SJSA1 (cell line): Measurements from ENCODE around the gene POU2F3. TPM values are rescaled to one million over a fixed set of nuclear protein-coding genes. Genes with fewer than 3 reads are reported as not detected.

ENCODE experiments used
- DNase-seq, 2 experiments: peaks; one replicate each; pipeline ENCODE4 v3.0.0-alpha.2; 2015 to 2020; ENCODE audit warnings: low spot score in 2 of 2, low read depth in 1 of 2
- H3K27ac ChIP-seq: fragments of 250-450 bp; sonication (Bioruptor Pico); 2 replicates; pipeline ENCODE4 v1.5.1; 2020; ENCODE audit warnings: mild to moderate bottlenecking, moderate library complexity
- H3K27me3 ChIP-seq: fragments of 250-450 bp; sonication (Bioruptor Pico); replicated peaks from 2 replicates; pipeline ENCODE4 v1.5.1; 2020; ENCODE audit warnings: mild to moderate bottlenecking, moderate library complexity
- H3K36me3 ChIP-seq: fragments of 250-450 bp; sonication (Bioruptor Pico); 2 replicates; pipeline ENCODE4 v1.5.1; 2020; ENCODE audit warnings: mild to moderate bottlenecking
- H3K4me1 ChIP-seq: fragments of 250-450 bp; sonication (Bioruptor Pico); replicated peaks from 2 replicates; pipeline ENCODE4 v1.6.1; 2021; ENCODE audit warnings: mild to moderate bottlenecking
- H3K4me3 ChIP-seq: fragments of 250-450 bp; sonication (Bioruptor Pico); 2 replicates; pipeline ENCODE4 v1.5.1; 2020; ENCODE audit warnings: mild to moderate bottlenecking
- H3K9me3 ChIP-seq: fragments of 250-450 bp; sonication (Bioruptor Pico); replicated peaks from 2 replicates; pipeline ENCODE4 v1.5.1; 2020; ENCODE audit warnings: mild to moderate bottlenecking
- total RNA-seq: library from RNA; depleted of rRNA; stranded (reverse); fragments of >200 nt; shearing (Covaris generic); gene quantifications from 2 replicates; pipeline ENCODE4 v1.2.3, GENCODE V29; 2014; rRNA removed

Gene POU2F3
- not detected in 2 replicates for total RNA-seq

GRCh38 chr11:120239713-120240640 is at the start of gene POU2F3:
POU2F3 (plus strand) TSS chr11:120240140; CDS start chr11:120240344, 204 bp downstream.
- Histone ChIP-seq H3K27me3 (no peaks in the 10 kb centered on the region; the same call in 1 of the 2 replicates), H3K9me3 (no peaks in the 10 kb centered on the region), H3K4me1 (no peaks in the 10 kb centered on the region), H3K4me3 (no peak within 1 kb of the TSS), H3K36me3 (no peaks in the 10 kb centered on the region), H3K27ac (no peak within 1 kb of the TSS)
- DNase-seq, result no peak

GRCh38 chr11:120191058-120191457 is 48.9 kb upstream of the POU2F3 start:
- Histone ChIP-seq H3K27me3 (no peaks in the 10 kb centered on the region), H3K36me3 (no peaks in the 10 kb centered on the region), H3K4me3 (no peak overlapping the region), H3K9me3 (no peaks in the 10 kb centered on the region), H3K4me1 (peaks cover 12% of the 10 kb centered on the region), H3K27ac (no peak overlapping the region)
- no peak for DNase-seq

- Histone ChIP-seq H3K4me1 (no peaks in the 10 kb centered on the region), H3K27ac (no peak overlapping the region), H3K36me3 (no peaks in the 10 kb centered on the region), H3K9me3 (no peaks in the 10 kb centered on the region), H3K4me3 (no peak overlapping the region), H3K27me3 (no peaks in the 10 kb centered on the region)
- no peak for DNase-seq
These were observed 46.9 kb upstream of the POU2F3 start for GRCh38 chr11:120192831-120193625.

- Histone ChIP-seq H3K4me1 (no peaks in the 10 kb centered on the region), H3K9me3 (no peaks in the 10 kb centered on the region), H3K27me3 (no peaks in the 10 kb centered on the region)
These were observed 45.8 kb upstream of the POU2F3 start for GRCh38 chr11:120194166-120194565.

GRCh38 chr11:120195601-120196320 is 44.2 kb upstream of the POU2F3 start:
- no peak overlapping the region for H3K27ac ChIP-seq
- H3K27me3 ChIP-seq, result no peaks in the 10 kb centered on the region
- DNase-seq, result no peak

More at GRCh38 chr11:120194166-120194565, 45.8 kb upstream of the POU2F3 start:
- DNase-seq, result no peak
- no peak overlapping the region for H3K4me3 ChIP-seq
- H3K27ac ChIP-seq, result no peak overlapping the region
- H3K36me3 ChIP-seq, result no peaks in the 10 kb centered on the region

GRCh38 chr11:120196826-120197225 is 43.1 kb upstream of the POU2F3 start:
- no peaks in the 10 kb centered on the region for H3K9me3 ChIP-seq
- no peaks in the 10 kb centered on the region for H3K4me1 ChIP-seq
- H3K36me3 ChIP-seq, result no peaks in the 10 kb centered on the region
- H3K27me3 ChIP-seq, result no peaks in the 10 kb centered on the region
- H3K4me3 ChIP-seq, result no peak overlapping the region
- no peak overlapping the region for H3K27ac ChIP-seq
- no peak for DNase-seq

More at GRCh38 chr11:120195601-120196320, 44.2 kb upstream of the POU2F3 start:
- no peak overlapping the region for H3K4me3 ChIP-seq
- no peaks in the 10 kb centered on the region for H3K4me1 ChIP-seq
- no peaks in the 10 kb centered on the region for H3K36me3 ChIP-seq
- no peaks in the 10 kb centered on the region for H3K9me3 ChIP-seq

GRCh38 chr11:120197251-120197891 is 42.6 kb upstream of the POU2F3 start:
- H3K27me3 ChIP-seq, result no peaks in the 10 kb centered on the region

GRCh38 chr11:120197977-120198376 is 42.0 kb upstream of the POU2F3 start:
- no peak for DNase-seq
- Histone ChIP-seq H3K36me3 (no peaks in the 10 kb centered on the region), H3K27ac (no peak overlapping the region), H3K27me3 (no peaks in the 10 kb centered on the region), H3K4me1 (no peaks in the 10 kb centered on the region), H3K4me3 (no peak overlapping the region), H3K9me3 (no peaks in the 10 kb centered on the region)

More at GRCh38 chr11:120197251-120197891, 42.6 kb upstream of the POU2F3 start:
- Histone ChIP-seq H3K36me3 (no peaks in the 10 kb centered on the region), H3K27ac (no peak overlapping the region), H3K9me3 (no peaks in the 10 kb centered on the region), H3K4me1 (no peaks in the 10 kb centered on the region), H3K4me3 (no peak overlapping the region)
- DNase-seq, result no peak

- Histone ChIP-seq H3K27me3 (no peaks in the 10 kb centered on the region), H3K9me3 (no peaks in the 10 kb centered on the region), H3K4me3 (no peak overlapping the region), H3K27ac (no peak overlapping the region), H3K36me3 (no peaks in the 10 kb centered on the region), H3K4me1 (no peaks in the 10 kb centered on the region)
- DNase-seq, result no peak
These were observed 41.5 kb upstream of the POU2F3 start for GRCh38 chr11:120198403-120198786.

GRCh38 chr11:120198787-120199469 is 41.0 kb upstream of the POU2F3 start:
- H3K27me3 ChIP-seq, result no peaks in the 10 kb centered on the region
- H3K27ac ChIP-seq, result no peak overlapping the region
- no peak for DNase-seq
- H3K4me1 ChIP-seq, result no peaks in the 10 kb centered on the region
- H3K9me3 ChIP-seq, result no peaks in the 10 kb centered on the region
- no peak overlapping the region for H3K4me3 ChIP-seq
- no peaks in the 10 kb centered on the region for H3K36me3 ChIP-seq

GRCh38 chr11:120199613-120200012 is 40.3 kb upstream of the POU2F3 start:
- Histone ChIP-seq H3K27ac (no peak overlapping the region), H3K9me3 (no peaks in the 10 kb centered on the region), H3K4me3 (no peak overlapping the region), H3K4me1 (no peaks in the 10 kb centered on the region), H3K36me3 (no peaks in the 10 kb centered on the region), H3K27me3 (no peaks in the 10 kb centered on the region)
- DNase-seq, result no peak

GRCh38 chr11:120200677-120201076 is 39.3 kb upstream of the POU2F3 start:
- no peak overlapping the region for H3K27ac ChIP-seq
- no peak overlapping the region for H3K4me3 ChIP-seq
- H3K9me3 ChIP-seq, result no peaks in the 10 kb centered on the region
- H3K27me3 ChIP-seq, result no peaks in the 10 kb centered on the region
- H3K36me3 ChIP-seq, result no peaks in the 10 kb centered on the region
- H3K4me1 ChIP-seq, result no peaks in the 10 kb centered on the region
- no peak for DNase-seq

GRCh38 chr11:120201653-120202052 is 38.3 kb upstream of the POU2F3 start:
- H3K27ac ChIP-seq, result no peak overlapping the region
- no peak for DNase-seq
- no peaks in the 10 kb centered on the region for H3K27me3 ChIP-seq
- no peaks in the 10 kb centered on the region for H3K9me3 ChIP-seq
- H3K4me3 ChIP-seq, result no peak overlapping the region
- no peaks in the 10 kb centered on the region for H3K36me3 ChIP-seq
- no peaks in the 10 kb centered on the region for H3K4me1 ChIP-seq
